Measurements from ENCODE around the gene PRTG.

GRCh38 chr15:55562601-55563000, 180.4 kb downstream of the PRTG start:
- TF ChIP-seq, protein P1, sequence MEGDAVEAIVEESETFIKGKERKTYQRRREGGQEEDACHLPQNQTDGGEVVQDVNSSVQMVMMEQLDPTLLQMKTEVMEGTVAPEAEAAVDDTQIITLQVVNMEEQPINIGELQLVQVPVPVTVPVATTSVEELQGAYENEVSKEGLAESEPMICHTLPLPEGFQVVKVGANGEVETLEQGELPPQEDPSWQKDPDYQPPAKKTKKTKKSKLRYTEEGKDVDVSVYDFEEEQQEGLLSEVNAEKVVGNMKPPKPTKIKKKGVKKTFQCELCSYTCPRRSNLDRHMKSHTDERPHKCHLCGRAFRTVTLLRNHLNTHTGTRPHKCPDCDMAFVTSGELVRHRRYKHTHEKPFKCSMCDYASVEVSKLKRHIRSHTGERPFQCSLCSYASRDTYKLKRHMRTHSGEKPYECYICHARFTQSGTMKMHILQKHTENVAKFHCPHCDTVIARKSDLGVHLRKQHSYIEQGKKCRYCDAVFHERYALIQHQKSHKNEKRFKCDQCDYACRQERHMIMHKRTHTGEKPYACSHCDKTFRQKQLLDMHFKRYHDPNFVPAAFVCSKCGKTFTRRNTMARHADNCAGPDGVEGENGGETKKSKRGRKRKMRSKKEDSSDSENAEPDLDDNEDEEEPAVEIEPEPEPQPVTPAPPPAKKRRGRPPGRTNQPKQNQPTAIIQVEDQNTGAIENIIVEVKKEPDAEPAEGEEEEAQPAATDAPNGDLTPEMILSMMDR (IDR thresholded peaks at IDR 0.05 in 4 of 5, conservative IDR thresholded peaks at IDR 0.05 in 1 of 5) = no peak
- TF ChIP-seq POLR2A (IDR thresholded peaks at IDR 0.05) = no peak
